ENCODE measurements around the gene C2CD4C. TPM values are rescaled to one million over a fixed set of nuclear protein-coding genes. Genes with fewer than 3 reads are reported as not detected.
A peak's percentile ranks its signal among the peaks of the same experiment; 100 is the strongest.

The C2CD4C gene
- total and polyA plus RNA-seq, 2 of the 13 experiments (the other 11 are each of a cell fraction or from before 2014, with no cell fraction given), result not detected

GRCh38 chr19:408902-409515 lies at the start of gene C2CD4C (continued):
- TF ChIP-seq POGK (CRISPR knock-in tag; conservative IDR thresholded peaks at IDR 0.05), result peak; percentile 63; the same call in 1 of the 2 replicates
- TF ChIP-seq, protein P1, sequence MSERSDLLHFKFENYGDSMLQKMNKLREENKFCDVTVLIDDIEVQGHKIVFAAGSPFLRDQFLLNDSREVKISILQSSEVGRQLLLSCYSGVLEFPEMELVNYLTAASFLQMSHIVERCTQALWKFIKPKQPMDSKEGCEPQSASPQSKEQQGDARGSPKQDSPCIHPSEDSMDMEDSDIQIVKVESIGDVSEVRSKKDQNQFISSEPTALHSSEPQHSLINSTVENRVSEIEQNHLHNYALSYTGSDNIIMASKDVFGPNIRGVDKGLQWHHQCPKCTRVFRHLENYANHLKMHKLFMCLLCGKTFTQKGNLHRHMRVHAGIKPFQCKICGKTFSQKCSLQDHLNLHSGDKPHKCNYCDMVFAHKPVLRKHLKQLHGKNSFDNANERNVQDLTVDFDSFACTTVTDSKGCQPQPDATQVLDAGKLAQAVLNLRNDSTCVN (CRISPR knock-in tag; IDR thresholded peaks at IDR 0.05; ENCODE audit: borderline replicate concordance), result no peak
- TF ChIP-seq ZBTB38 (CRISPR knock-in tag; IDR thresholded peaks at IDR 0.05), result no peak
- no peak for TF ChIP-seq CREM (IDR thresholded peaks at IDR 0.05)
- TF ChIP-seq CREM (CRISPR knock-in tag; IDR thresholded peaks at IDR 0.05), result no peak

GRCh38 chr19:458091-459042 lies 49.4 kb upstream of the C2CD4C start:
- CTCF ChIA-PET (ENCODE audit: low intra/inter-chr PET ratio, low total read pairs), result no interaction called here
- FAIRE-seq, result no peak
- no peak for ATAC-seq
- Histone ChIP-seq H3K36me3 (replicated peaks in 1 of 2; ENCODE audit: control insufficient read depth in 1 of 2, insufficient read depth in 2 of 2, low read length in 2 of 2) (no peaks in the 10 kb centered on the region; a peak in 1 of 5 replicates), H3K79me2 (ENCODE audit: insufficient read depth, low read length) (no peaks in the 10 kb centered on the region), H4K20me1 (ENCODE audit: insufficient read depth, low read length) (peaks cover 32% of the 10 kb centered on the region; the same call in 1 of the 2 replicates), H2AFZ (ENCODE audit: low read length) (no peak overlapping the region), H3K4me2 (ENCODE audit: low read depth, low read length) (peak overlapping the region; percentile 7; the same call in 1 of the 2 replicates), H3K27ac (ENCODE audit: extremely low read length, insufficient read depth, low read length) (no peak overlapping the region), H3K4me3 (replicated peaks in 1 of 3; ENCODE audit: insufficient read depth in 1 of 3, low read depth in 2 of 3, low read length in 3 of 3) (no peak overlapping the region), H3K27me3 (ENCODE audit: control insufficient read depth in 1 of 2, insufficient read depth in 2 of 2, low read length in 2 of 2) (peaks cover 1 to 5% of the 10 kb centered on the region in 2 experiments; a peak in 2 of 5 replicates), H3K9ac (ENCODE audit: insufficient read depth, low read depth, low read length) (no peak overlapping the region), H3K9me3 (ENCODE audit: low read length) (no peaks in the 10 kb centered on the region), H3K4me1 (ENCODE audit: insufficient read depth, low read length) (peaks cover 37% of the 10 kb centered on the region)
- intact Hi-C loops (cut with micrococcal nuclease; ENCODE audit: unreplicated experiment), result no loop called here
- POLR2A ChIA-PET, result no interaction called here
- in situ Hi-C loops (cut with HindIII; ENCODE audit: extremely low pct_ligation_motif_present, low pct_unique_long_range_greater_than_20kb), result no loop called here
- 97% methylated on average over 87 of the region's 89 CpGs for WGBS (ENCODE audit: low lambda C conversion rate)
- no peak for DNase-seq (ENCODE audit: low spot score)
- BruUV-seq (replicated peaks), result no TSS peak
- TF ChIP-seq TGIF2 (CRISPR knock-in tag; IDR thresholded peaks at IDR 0.05), result no peak
- TF ChIP-seq ZNF644 (CRISPR knock-in tag; IDR thresholded peaks at IDR 0.05; ENCODE audit: low read depth), result no peak
